ENCODE measurements around the gene VSNL1.

VSNL1 gene

GRCh38 chr2:17536416-17536815 lies 4.1 kb upstream of the VSNL1 start:
- H3K27ac Mint-ChIP-seq, result no peak overlapping the region
- peaks cover 4% of the 10 kb centered on the region for H3K4me1 Mint-ChIP-seq (ENCODE audit: low read depth)
- peaks cover 49% of the 10 kb centered on the region for H3K27me3 Mint-ChIP-seq
- no peaks in the 10 kb centered on the region for H3K9me3 Mint-ChIP-seq
- intact Hi-C loops (cut with micrococcal nuclease), result no loop called here
- H3K4me3 Mint-ChIP-seq, result no peak overlapping the region
- H3K36me3 Mint-ChIP-seq (ENCODE audit: low read depth), result no peaks in the 10 kb centered on the region

GRCh38 chr2:17538022-17538843 lies 2.3 kb upstream of the VSNL1 start:
- Mint-ChIP-seq H3K36me3 (ENCODE audit: low read depth) (no peaks in the 10 kb centered on the region), H3K27me3 (peaks cover 58% of the 10 kb centered on the region), H3K9me3 (no peaks in the 10 kb centered on the region), H3K4me1 (ENCODE audit: low read depth) (peaks cover 4% of the 10 kb centered on the region), H3K27ac (no peak overlapping the region), H3K4me3 (no peak overlapping the region)
- intact Hi-C loops (cut with micrococcal nuclease), result no loop called here

- H3K4me3 Mint-ChIP-seq, result no peak overlapping the region
- H3K9me3 Mint-ChIP-seq, result no peaks in the 10 kb centered on the region
- H3K27me3 Mint-ChIP-seq, result peaks cover 61% of the 10 kb centered on the region
- H3K36me3 Mint-ChIP-seq (ENCODE audit: low read depth), result no peaks in the 10 kb centered on the region
- H3K27ac Mint-ChIP-seq, result no peak overlapping the region
- peaks cover 4% of the 10 kb centered on the region for H3K4me1 Mint-ChIP-seq (ENCODE audit: low read depth)
- intact Hi-C loops (cut with micrococcal nuclease), result no loop called here
Observed at GRCh38 chr2:17538844-17539554, 1.5 kb upstream of the VSNL1 start.

- no peaks in the 10 kb centered on the region for H3K36me3 Mint-ChIP-seq (ENCODE audit: low read depth)
Observed at GRCh38 chr2:17539611-17540092, 844 bp upstream of the VSNL1 start.

DNA sequence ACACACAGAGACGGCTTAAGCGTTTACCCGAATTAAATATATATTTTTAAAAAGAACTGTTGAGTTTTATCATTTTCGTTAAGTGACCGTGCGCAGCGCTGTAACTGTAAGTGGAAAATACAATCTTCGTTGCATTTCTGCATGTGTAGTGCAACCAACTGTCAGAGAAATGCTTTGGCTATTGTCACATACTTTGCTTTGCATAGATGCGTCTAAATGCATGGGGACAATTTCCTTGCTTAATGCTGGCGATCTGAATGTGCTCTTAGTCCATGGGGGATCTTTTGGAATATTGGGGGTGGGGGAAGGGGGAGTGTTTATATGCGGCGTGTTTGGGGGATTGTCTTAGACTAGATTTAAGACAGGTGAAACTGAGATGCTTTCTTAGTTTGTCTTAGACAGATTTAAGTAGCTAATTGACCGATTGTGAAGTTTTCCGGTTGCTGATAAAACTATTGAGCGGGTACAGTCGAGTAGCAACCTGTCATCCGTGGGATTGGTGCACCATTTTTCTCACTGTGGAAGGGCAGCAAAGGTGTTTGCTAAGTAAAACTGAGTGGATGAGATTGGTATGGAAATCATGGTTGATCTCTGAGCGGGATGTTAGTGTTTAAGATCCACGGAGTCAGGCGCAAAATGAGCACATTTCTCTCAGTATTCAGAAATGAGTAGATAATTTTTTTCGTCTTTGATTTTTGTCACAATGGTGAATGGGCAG lies 476 bp downstream of the VSNL1 start:
- Mint-ChIP-seq H3K4me3 (no peak overlapping the region), H3K27ac (no peak overlapping the region), H3K4me1 (ENCODE audit: low read depth) (peaks cover 4% of the 10 kb centered on the region), H3K27me3 (peaks cover 59% of the 10 kb centered on the region), H3K36me3 (ENCODE audit: low read depth) (no peaks in the 10 kb centered on the region), H3K9me3 (no peaks in the 10 kb centered on the region)
- intact Hi-C loops (cut with micrococcal nuclease), result no loop called here

More at GRCh38 chr2:17539611-17540092, 844 bp upstream of the VSNL1 start:
- H3K4me1 Mint-ChIP-seq (ENCODE audit: low read depth), result peaks cover 4% of the 10 kb centered on the region
- peaks cover 61% of the 10 kb centered on the region for H3K27me3 Mint-ChIP-seq
- intact Hi-C loops (cut with micrococcal nuclease), result no loop called here
- H3K9me3 Mint-ChIP-seq, result no peaks in the 10 kb centered on the region
- no peak overlapping the region for H3K4me3 Mint-ChIP-seq
- H3K27ac Mint-ChIP-seq, result no peak overlapping the region

GRCh38 chr2:17541531-17541950 lies 1.0 kb downstream of the VSNL1 start:
- Mint-ChIP-seq H3K36me3 (ENCODE audit: low read depth) (no peaks in the 10 kb centered on the region), H3K9me3 (no peaks in the 10 kb centered on the region), H3K27me3 (peaks cover 56% of the 10 kb centered on the region), H3K27ac (no peak overlapping the region), H3K4me3 (no peak overlapping the region), H3K4me1 (ENCODE audit: low read depth) (peaks cover 4% of the 10 kb centered on the region)
- intact Hi-C loops (cut with micrococcal nuclease), result no loop called here

DNA sequence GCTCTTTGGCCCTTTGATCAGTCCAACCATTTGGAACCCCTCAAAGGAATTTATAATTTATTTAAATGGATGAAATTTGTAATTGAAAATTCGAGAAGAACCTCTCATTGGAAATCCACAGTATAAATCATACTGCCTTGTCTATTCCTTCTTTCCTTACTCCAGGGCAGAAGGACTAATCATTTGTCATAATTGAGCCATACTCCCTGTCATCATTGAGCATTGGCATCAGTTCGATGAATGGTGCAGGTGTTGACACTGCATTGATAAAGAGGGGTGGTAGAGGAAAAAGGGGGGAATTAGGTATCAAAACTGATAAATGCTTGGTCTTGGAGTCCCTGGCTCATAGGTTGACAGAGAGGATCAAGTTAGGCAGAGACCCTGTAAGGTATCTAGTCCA lies 2.0 kb downstream of the VSNL1 start:
- Mint-ChIP-seq H3K36me3 (ENCODE audit: low read depth) (no peaks in the 10 kb centered on the region), H3K27ac (no peak overlapping the region), H3K4me1 (ENCODE audit: low read depth) (peaks cover 4% of the 10 kb centered on the region), H3K27me3 (peaks cover 54% of the 10 kb centered on the region), H3K9me3 (no peaks in the 10 kb centered on the region), H3K4me3 (no peak overlapping the region)
- intact Hi-C loops (cut with micrococcal nuclease), result no loop called here

DNA sequence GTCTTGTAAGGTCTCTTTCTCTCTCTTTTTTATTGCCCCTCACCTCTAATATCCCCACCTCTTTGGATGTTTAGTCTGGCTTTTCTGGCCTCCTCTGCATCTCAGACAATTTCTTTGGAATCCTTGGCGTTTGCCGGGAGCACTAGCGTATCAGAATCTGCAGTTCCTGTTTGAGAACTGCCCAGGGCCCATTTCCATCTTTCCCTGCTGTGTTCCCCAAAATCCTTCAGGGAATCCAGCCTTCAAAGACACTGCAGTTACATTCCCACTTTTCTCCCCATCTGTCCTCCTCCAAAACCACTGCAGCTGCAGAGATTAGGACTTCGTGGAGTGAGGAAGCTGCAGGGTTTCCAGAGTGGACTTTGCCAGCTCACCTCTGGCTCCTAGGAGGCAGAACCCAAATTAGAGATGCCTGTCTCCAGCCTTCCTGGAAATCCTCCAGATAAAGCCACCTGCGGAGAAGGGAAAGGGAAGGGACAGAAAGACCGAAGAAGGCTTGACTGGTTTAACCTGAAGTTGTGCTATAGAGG lies 2.7 kb downstream of the VSNL1 start:
- Mint-ChIP-seq H3K9me3 (no peaks in the 10 kb centered on the region), H3K4me3 (no peak overlapping the region), H3K27me3 (peaks cover 47% of the 10 kb centered on the region), H3K36me3 (ENCODE audit: low read depth) (no peaks in the 10 kb centered on the region), H3K4me1 (ENCODE audit: low read depth) (peaks cover 4% of the 10 kb centered on the region), H3K27ac (no peak overlapping the region)
- intact Hi-C loops (cut with micrococcal nuclease), result no loop called here

DNA sequence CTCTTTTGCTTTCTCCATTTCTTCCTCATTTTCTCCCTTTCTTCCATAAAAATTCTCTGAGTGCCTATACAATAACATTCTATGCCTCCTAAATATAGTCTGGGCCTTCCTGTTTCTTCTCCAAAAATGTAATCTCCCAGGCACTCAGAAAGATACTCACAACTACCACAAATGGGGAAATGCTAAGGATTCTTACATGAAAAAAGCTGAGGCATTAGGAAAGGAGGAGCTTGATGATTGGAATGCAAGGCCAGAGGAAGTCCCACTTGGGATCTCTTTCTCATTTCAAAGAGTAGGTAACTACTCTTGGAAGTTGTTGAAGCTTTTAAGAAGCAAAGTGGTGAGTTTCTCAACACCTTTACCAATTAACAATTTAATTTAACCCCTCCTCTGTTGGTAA lies 3.4 kb downstream of the VSNL1 start:
- no peaks in the 10 kb centered on the region for H3K36me3 Mint-ChIP-seq (ENCODE audit: low read depth)
- no peak overlapping the region for H3K4me3 Mint-ChIP-seq
- no peak overlapping the region for H3K27ac Mint-ChIP-seq
- intact Hi-C loops (cut with micrococcal nuclease), result no loop called here
- peaks cover 4% of the 10 kb centered on the region for H3K4me1 Mint-ChIP-seq (ENCODE audit: low read depth)
- peaks cover 40% of the 10 kb centered on the region for H3K27me3 Mint-ChIP-seq
- H3K9me3 Mint-ChIP-seq, result no peaks in the 10 kb centered on the region

DNA sequence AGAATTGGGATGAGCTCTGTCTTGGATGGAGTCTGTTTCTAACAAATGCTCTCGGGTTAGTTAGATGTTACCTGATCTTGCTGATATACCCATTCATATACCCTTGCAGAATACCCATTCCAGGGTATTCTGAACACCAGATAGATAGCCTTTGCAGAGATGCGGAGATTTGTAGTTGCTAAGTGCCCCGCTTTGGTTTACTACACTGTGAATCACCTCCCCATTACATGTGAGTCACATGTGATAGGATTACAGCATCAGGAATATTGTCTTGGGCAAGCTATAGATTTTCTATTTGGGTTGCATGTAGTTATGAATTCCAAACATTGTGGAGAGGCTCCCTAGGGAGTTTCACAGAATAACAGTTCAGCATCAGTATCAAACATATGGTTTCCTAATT lies 3.8 kb downstream of the VSNL1 start:
- Mint-ChIP-seq H3K27me3 (peaks cover 36% of the 10 kb centered on the region), H3K9me3 (no peaks in the 10 kb centered on the region), H3K4me3 (no peak overlapping the region), H3K36me3 (ENCODE audit: low read depth) (no peaks in the 10 kb centered on the region), H3K4me1 (ENCODE audit: low read depth) (peaks cover 4% of the 10 kb centered on the region), H3K27ac (no peak overlapping the region)
- intact Hi-C loops (cut with micrococcal nuclease), result no loop called here

DNA sequence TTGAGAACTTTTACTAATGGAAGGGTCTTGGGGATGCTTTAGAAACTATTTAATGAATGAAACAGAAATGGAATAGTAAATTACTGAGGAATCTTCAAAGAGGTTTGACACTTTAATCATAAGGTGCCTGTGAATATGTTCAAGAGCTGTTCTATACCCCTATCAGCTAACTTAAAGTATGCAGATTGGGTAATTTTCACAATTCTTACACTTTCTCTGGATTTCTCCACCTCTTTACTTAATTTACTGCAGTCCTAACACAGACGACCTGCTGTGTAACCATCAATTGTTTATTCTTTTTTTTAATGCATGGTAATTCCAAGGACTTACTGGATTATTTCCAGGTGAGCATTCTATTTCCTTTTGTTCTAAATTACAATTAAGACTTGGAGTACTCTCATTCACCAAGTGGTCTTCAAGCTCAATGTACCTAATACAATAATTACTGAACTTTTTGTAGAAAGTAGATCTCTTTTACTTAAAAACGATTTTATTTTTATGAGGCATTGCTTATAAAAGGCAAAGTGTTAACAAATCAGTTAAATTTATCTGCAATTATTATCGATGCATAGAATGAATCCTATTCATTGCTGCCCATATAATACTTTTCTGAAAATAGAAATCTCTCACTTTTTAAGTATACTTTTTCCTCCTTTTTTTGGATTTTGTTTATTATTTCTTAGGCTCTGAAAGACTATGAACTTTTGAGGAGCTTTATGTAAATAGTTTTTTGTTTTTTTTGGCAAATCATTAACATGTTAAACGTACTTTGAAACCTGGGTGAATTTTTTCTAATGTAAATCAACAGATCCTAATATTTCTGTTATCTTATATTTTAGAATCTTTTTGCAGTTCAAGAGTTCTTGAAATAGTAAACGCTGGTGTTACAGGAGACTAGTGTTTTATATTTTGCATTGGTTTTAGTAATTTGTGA lies 5.5 kb downstream of the VSNL1 start:
- no peaks in the 10 kb centered on the region for H3K4me1 Mint-ChIP-seq (ENCODE audit: low read depth)
- no peaks in the 10 kb centered on the region for H3K36me3 Mint-ChIP-seq (ENCODE audit: low read depth)
- intact Hi-C loops (cut with micrococcal nuclease), result no loop called here
- no peak overlapping the region for H3K27ac Mint-ChIP-seq
- H3K27me3 Mint-ChIP-seq, result peaks cover 21% of the 10 kb centered on the region
- H3K9me3 Mint-ChIP-seq, result no peaks in the 10 kb centered on the region
- H3K4me3 Mint-ChIP-seq, result no peak overlapping the region

DNA sequence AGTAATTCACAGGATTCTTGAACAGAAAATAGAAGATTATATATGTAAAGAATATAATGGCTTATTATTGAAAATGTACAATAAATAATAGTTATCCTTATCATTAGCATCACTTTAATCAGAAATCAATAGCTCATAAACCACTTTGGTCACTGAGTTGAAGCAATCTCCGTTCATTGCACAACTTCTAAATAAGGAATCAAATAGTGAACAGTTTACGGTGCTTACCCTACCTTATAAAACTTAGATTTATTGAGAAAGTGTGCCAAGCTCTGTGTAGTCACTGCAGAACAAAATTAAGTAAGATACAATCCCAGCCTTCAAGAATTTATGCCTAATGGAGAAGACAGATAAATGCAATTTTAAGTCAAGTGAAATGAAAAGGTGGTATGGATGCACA lies 6.7 kb downstream of the VSNL1 start:
- Mint-ChIP-seq H3K4me3 (no peak overlapping the region), H3K27me3 (peaks cover 10% of the 10 kb centered on the region), H3K4me1 (ENCODE audit: low read depth) (no peaks in the 10 kb centered on the region), H3K9me3 (no peaks in the 10 kb centered on the region), H3K27ac (no peak overlapping the region), H3K36me3 (ENCODE audit: low read depth) (no peaks in the 10 kb centered on the region)
- intact Hi-C loops (cut with micrococcal nuclease), result no loop called here

DNA sequence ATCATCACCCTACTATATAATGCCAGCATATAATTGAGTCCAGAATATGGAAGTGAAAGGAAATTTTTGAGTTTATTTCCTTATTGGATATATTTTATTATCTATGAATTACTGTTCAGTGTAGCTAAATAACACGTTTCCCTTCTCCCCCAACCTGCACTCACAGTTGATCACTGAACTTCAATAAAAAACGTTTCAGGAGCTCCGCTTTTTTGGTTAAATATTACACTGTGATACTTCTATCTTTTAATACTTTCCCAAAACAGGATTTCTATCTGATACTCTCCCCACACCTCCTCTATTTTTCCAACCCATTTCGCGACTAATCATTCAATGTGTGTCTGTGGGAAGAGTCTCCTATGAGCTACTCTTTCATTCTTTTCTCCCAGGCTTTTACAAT lies 7.2 kb downstream of the VSNL1 start:
- no peaks in the 10 kb centered on the region for H3K9me3 Mint-ChIP-seq
- no peaks in the 10 kb centered on the region for H3K4me1 Mint-ChIP-seq (ENCODE audit: low read depth)
- H3K27me3 Mint-ChIP-seq, result peaks cover 10% of the 10 kb centered on the region
- intact Hi-C loops (cut with micrococcal nuclease), result no loop called here
- no peaks in the 10 kb centered on the region for H3K36me3 Mint-ChIP-seq (ENCODE audit: low read depth)
- H3K27ac Mint-ChIP-seq, result no peak overlapping the region
- no peak overlapping the region for H3K4me3 Mint-ChIP-seq
